Tibial artery (tissue), 4 donors: ENCODE measurements around the gene TACR2.

ENCODE experiments used
- DNase-seq, 2 donors: peaks; one replicate each; pipeline ENCODE4 v3.0.0-alpha.2; 2019
- H3K27ac ChIP-seq, 2 donors: fragments of 200-600 bp; sonication (generic) in 1 of 2; 1 replicate in 1 of 2; 2 replicates in 1 of 2; pipeline ENCODE4 v1.5.1; 2018 to 2019; ENCODE audit warnings: mild to moderate bottlenecking in 1 of 2
- H3K27me3 ChIP-seq, 2 donors: fragments of 200-600 bp; sonication (generic) in 1 of 2; one replicate each; pipeline versions ENCODE4 v1.5.1 to v1.6.0; 2016 to 2019
- H3K36me3 ChIP-seq, 3 donors: fragments of 200-600 bp; sonication (generic) in 2 of 3; one replicate each; pipeline ENCODE4 v1.5.1; 2016 to 2019; ENCODE audit warnings: mild to moderate bottlenecking in 2 of 3
- H3K4me1 ChIP-seq, 4 donors: fragments of 200-600 bp; sonication (generic) in 2 of 4; 1 replicate in 3 of 4; 2 replicates in 1 of 4; pipeline ENCODE4 v1.5.1; 2016 to 2019
- H3K4me3 ChIP-seq, 2 donors: fragments of 200-600 bp; sonication (generic) in 1 of 2; 1 replicate in 1 of 2; 2 replicates in 1 of 2; pipeline ENCODE4 v1.5.1; 2018 to 2019; ENCODE audit warnings: mild to moderate bottlenecking in 2 of 2
- H3K9me3 ChIP-seq, 3 donors: fragments of 200-600 bp; sonication (generic) in 1 of 3; one replicate each; pipeline ENCODE4 v1.5.1; 2016 to 2019
- CTCF ChIP-seq, 2 experiments: fragments of 200-600 bp in 1 of 2; fragments of 450-650 bp in 1 of 2; IDR thresholded peaks; one replicate each; pipeline ENCODE4 v1.5.1; 2017 to 2019; ENCODE audit warnings: antibody characterized with exemption in 2 of 2, mild to moderate bottlenecking in 1 of 2, moderate library complexity in 1 of 2
- intact Hi-C: fragments of 100-400 bp; cut with DNase I; formaldehyde crosslinking; loops from one replicate; pipeline ENCODE4 v1.15.0; 2023; ENCODE audit warnings: low total_unique reads

TACR2 gene

GRCh38 chr10:69463886-69464285 is 47.2 kb upstream of the TACR2 start:
- H3K27me3 ChIP-seq = no peaks in the 10 kb centered on the region
- H3K4me1 ChIP-seq = peaks cover 10 to 62% (median 26%) of the 10 kb centered on the region in 4 donors
- intact Hi-C loops = no loop called here
- no peaks in the 10 kb centered on the region for H3K9me3 ChIP-seq
- peak overlapping the region in 1 of 2 donors; percentile 43 for H3K27ac ChIP-seq
- H3K4me3 ChIP-seq = no peak overlapping the region
- no peak for TF ChIP-seq CTCF (IDR thresholded peaks at IDR 0.05)
- H3K36me3 ChIP-seq = no peaks in the 10 kb centered on the region
- DNase-seq = no peak

GRCh38 chr10:69461243-69462025 is 44.7 kb upstream of the TACR2 start:
- no peak for TF ChIP-seq CTCF (IDR thresholded peaks at IDR 0.05)
- Histone ChIP-seq H3K27me3 (no peaks in the 10 kb centered on the region), H3K36me3 (no peaks in the 10 kb centered on the region), H3K4me1 (peaks cover 10 to 50% (median 31%) of the 10 kb centered on the region in 4 donors), H3K9me3 (no peaks in the 10 kb centered on the region), H3K27ac (peak overlapping the region in 1 of 2 donors; percentile 14), H3K4me3 (no peak overlapping the region)
- intact Hi-C loops = no loop called here
- no peak for DNase-seq

- peak overlapping the region in 1 of 2 donors; percentile 67 for H3K27ac ChIP-seq
- intact Hi-C loops = no loop called here
- TF ChIP-seq CTCF (IDR thresholded peaks at IDR 0.05) = no peak
- peaks cover 10 to 46% (median 29%) of the 10 kb centered on the region in 4 donors for H3K4me1 ChIP-seq
- no peaks in the 10 kb centered on the region for H3K27me3 ChIP-seq
- DNase-seq = no peak
- no peak overlapping the region for H3K4me3 ChIP-seq
- H3K9me3 ChIP-seq = no peaks in the 10 kb centered on the region
- no peaks in the 10 kb centered on the region for H3K36me3 ChIP-seq
Measured at GRCh38 chr10:69460576-69461242, 44.0 kb upstream of the TACR2 start.

- Histone ChIP-seq H3K36me3 (no peaks in the 10 kb centered on the region), H3K4me1 (peaks cover 10 to 39% (median 24%) of the 10 kb centered on the region in 4 donors), H3K4me3 (no peak overlapping the region), H3K9me3 (no peaks in the 10 kb centered on the region), H3K27ac (peak overlapping the region in 1 of 2 donors; percentile 67), H3K27me3 (no peaks in the 10 kb centered on the region)
- DNase-seq = no peak
- intact Hi-C loops = no loop called here
- no peak for TF ChIP-seq CTCF (IDR thresholded peaks at IDR 0.05)
Measured at GRCh38 chr10:69459893-69460575, 43.3 kb upstream of the TACR2 start.

GRCh38 chr10:69459101-69459790 is 42.5 kb upstream of the TACR2 start:
- Histone ChIP-seq H3K4me3 (no peak overlapping the region), H3K36me3 (no peaks in the 10 kb centered on the region), H3K4me1 (peaks cover 9 to 32% (median 18%) of the 10 kb centered on the region in 4 donors), H3K27me3 (no peaks in the 10 kb centered on the region), H3K27ac (peak overlapping the region in 1 of 2 donors; percentile 67), H3K9me3 (no peaks in the 10 kb centered on the region)
- no peak for TF ChIP-seq CTCF (IDR thresholded peaks at IDR 0.05)
- DNase-seq = no peak
- intact Hi-C loops = no loop called here
